GM20431 (cell line): ENCODE measurements around the gene ANKRD6.

ENCODE experiments used
- in situ Hi-C: fragments of 300-500 bp; cut with MseI, MboI; formaldehyde crosslinking; loops from one replicate; pipeline ENCODE4 v1.15.0; 2020; ENCODE audit warnings: low sequenced_read_pairs; ENCODE audit not compliant: unreplicated experiment

ANKRD6 gene

DNA sequence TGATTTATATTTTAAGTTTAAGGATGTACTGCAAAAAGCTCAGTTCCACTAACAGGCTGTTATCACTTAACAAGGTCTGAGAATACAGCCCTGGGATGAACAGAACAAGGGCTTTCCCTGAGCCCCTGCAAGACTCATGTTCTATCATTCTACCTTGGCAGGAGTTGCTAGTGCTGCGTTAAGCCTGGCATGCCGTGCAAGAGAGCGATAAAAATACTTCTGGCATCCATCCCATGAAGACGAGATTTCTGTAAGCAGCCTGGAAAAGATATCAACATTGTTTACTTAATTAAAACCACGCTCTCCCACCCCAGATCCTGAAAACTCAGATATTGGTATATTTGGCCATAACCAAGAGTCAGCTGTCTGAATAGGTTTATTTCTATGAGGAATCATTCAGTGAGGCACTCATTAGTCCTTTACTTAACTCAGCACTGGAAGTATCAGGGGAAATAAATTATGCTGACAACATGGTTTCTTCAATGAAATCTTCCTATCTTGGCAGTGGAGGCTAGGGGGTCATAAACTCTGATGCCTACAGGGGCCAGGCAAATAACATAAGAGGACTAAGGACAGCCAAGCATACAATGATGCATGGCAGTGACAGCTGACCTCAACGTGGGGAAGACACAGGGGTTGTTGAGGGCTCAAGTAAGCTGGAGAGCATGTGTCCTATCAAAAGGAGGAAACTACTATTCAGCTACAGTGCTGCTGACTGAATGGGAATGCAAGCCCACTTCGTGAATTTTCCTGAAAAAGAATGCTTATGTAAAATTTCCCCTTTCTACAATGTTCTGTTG lies 243.2 kb downstream of the ANKRD6 start:
- in situ Hi-C loops: no loop called here

DNA sequence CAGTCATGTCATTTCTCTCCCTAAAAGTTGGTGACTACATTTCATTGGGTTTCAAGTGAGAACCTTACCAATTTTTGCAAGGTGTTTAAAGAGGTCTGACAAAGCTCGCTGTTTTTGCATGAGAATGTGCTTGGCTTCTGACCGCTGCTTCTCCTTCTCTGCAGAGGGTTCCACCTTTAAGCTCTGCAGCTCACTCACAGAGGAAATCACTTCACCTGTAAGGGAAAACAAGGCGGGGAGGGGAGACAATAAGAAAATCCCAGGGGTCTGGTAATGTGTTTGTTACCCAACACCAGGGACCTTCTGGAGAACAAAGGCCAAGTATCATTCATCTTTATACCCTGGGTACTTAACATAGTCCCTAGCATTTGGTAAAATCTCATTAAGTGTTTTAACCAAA lies 245.6 kb downstream of the ANKRD6 start:
- in situ Hi-C loops: no loop called here

DNA sequence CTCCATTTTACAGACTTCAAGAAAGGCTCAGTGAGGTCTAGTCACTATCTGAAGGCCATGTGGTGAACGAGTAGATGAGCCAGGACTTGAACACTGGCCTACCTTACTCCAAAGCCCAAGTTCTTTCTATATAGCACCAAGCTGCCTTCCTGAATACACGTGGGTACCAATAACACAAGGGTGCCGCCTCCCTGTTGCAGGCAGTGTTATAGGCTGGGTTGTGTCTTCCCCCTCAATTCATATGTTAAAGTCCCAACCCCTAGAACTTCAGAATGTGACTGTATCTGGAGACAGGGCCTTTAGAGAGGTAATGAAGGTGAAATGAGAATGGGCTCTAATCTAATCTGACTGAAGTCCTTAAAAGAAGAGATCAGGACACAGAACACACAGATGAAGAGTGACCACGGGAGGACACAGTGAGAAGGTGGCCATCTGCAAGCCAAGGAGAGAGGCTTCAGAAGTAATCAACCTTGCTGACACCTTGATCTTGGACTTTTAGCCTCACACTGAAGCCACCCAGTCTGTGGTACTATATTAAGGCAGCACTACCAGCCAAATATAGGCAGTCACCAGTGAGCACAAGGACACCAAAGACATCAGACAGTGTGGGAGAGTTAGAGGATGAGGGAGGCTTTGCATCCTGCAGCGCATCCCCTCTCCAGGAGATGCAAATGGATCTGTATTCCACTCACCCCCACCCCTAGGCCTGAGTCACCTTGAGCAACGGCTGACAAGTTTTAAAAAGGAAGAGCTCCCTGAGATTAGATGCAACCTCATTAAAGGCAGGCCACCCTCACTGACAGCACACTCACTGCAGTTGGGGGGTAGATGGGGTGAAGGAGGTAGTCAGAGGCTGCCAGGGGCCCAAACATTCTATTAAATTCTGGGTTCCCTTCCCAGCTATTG lies 246.5 kb downstream of the ANKRD6 start:
- in situ Hi-C loops: no loop called here

DNA sequence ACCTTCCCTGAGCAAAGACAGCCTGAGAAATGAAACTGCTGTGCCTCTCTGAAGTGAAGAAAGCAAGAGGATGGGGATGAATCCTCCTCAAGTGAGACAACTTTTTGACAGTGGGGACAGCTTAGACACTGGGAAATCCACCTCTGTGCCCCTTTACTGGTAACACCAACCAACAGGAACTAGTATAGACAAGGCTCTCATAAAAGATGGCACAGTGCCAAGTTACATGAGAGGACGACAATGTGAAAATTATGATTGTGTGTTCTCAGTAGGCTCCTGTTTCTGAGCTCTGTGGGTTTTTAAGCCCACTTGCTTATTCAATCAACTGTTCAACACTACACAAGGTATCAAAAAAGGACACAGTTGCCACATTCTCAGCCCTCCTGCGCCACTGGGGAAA lies 247.2 kb downstream of the ANKRD6 start:
- in situ Hi-C loops: no loop called here

DNA sequence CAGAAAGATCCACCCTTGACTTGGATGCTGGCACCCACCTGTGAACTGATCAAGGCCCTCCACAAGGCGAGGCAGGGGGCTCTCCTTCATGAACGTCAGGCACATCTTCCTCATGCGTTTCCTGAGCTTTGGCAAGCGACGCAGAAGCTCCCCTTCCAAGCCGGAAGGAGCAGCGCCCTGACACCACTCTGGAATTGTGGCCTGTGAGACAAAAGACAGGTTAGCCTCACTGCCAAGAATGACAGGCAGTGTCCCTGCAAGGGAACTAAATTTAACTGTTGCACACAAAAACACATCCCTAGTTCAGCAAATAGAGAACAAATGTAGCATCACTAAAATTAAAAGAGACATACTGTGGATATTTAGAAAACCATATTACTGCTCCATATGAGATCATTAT lies 247.6 kb downstream of the ANKRD6 start:
- in situ Hi-C loops: no loop called here

DNA sequence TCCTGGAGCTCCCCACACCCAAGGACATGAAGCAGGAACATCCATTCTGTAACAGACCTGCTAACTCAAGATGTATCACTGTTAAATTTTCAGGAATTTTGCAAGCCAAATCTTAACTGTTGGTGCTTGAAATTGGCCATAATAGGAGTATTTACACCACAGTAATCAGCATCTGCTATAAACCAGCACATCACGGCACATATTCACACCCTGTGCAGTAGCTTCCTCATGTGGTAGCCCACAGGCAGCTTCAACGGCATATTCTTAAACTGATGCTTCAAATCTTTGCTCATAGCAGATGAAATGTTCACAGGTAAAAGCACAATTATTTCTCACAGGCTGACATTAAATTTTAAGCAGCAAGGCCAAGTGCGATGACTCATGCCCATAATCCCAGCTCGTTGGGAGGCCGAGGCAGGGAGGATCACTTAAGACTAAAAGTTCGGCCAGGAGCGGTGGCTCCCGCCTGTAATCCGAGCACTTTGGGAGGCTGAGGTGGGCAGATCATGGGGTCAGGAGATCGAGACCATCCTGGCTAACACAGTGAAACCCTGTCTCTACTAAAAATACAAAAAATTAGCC lies 249.1 kb downstream of the ANKRD6 start:
- in situ Hi-C loops: no loop called here

DNA sequence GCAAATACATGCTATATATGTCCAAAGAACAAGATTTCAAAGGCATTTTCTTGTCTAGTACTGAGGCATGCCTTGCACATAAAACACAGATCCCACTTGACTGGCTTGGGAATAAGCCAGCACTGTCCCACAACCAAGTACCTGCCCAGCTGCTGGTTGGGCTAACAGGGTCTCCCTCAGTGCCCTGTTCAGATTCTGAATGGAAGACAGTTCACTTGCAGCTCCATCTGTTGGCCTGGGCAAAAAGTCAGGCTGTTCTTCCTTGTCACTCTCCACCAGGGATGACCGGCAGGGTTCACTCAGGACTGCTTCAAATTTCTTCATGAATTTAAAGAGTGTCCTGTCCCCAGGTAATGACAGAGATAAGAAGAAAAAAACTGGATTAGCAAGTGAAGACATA lies 250.0 kb downstream of the ANKRD6 start:
- in situ Hi-C loops: no loop called here
